CD14-positive monocyte (primary cell): ENCODE data around the gene PLA2G4B. TPM values are rescaled to one million over a fixed set of nuclear protein-coding genes. Genes with fewer than 3 reads are reported as not detected.
A peak's percentile ranks its signal among the peaks of the same experiment; 100 is the strongest.

ENCODE experiments used
- DNase-seq, 3 donors: peaks; one replicate each; pipeline ENCODE4 v3.0.0-alpha.2; 2011 to 2022
- H2AFZ ChIP-seq: 2 replicates; pipeline ENCODE4 v1.6.0; 2012; ENCODE audit warnings: mild to moderate bottlenecking, low read depth, low read length, inconsistent platforms; ENCODE audit not compliant: insufficient read depth, poor library complexity, severe bottlenecking
- H3K27ac ChIP-seq, 2 donors: 1 replicate in 1 of 2; 2 replicates in 1 of 2; pipeline ENCODE4 v1.5.1; 2012 to 2013; ENCODE audit warnings: low read length in 2 of 2, control low read depth in 1 of 2, inconsistent platforms in 1 of 2, low read depth in 1 of 2, mild to moderate bottlenecking in 1 of 2
- H3K27me3 ChIP-seq, 2 donors: one replicate each; pipeline versions ENCODE4 v1.6.0 to v1.6.1; 2011 to 2013; ENCODE audit warnings: low read length in 2 of 2; ENCODE audit not compliant: control insufficient read depth in 2 of 2, insufficient read depth in 2 of 2
- H3K36me3 ChIP-seq, 2 donors: replicated peaks in 1 of 2; 1 replicate in 1 of 2; 2 replicates in 1 of 2; pipeline versions ENCODE4 v1.5.1 to v1.6.1; 2012 to 2013; ENCODE audit warnings: low read length in 2 of 2, control low read depth in 1 of 2, inconsistent platforms in 1 of 2, mild to moderate bottlenecking in 1 of 2; ENCODE audit not compliant: insufficient read depth in 2 of 2, control insufficient read depth in 1 of 2
- H3K4me1 ChIP-seq, 2 donors: 1 replicate in 1 of 2; 2 replicates in 1 of 2; pipeline versions ENCODE4 v1.5.1 to v1.6.1; 2012 to 2013; ENCODE audit warnings: low read length in 2 of 2, control low read depth in 1 of 2, inconsistent platforms in 1 of 2, mild to moderate bottlenecking in 1 of 2, moderate library complexity in 1 of 2; ENCODE audit not compliant: insufficient read depth in 2 of 2, control insufficient read depth in 1 of 2
- H3K4me2 ChIP-seq: replicated peaks from 2 replicates; pipeline ENCODE3; 2012; ENCODE audit warnings: low read length, moderate library complexity, mild to moderate bottlenecking; ENCODE audit not compliant: poor library complexity, severe bottlenecking; ENCODE audit errors: extremely low read depth
- H3K4me3 ChIP-seq, 3 experiments: fragments of 200-600 bp in 1 of 3; sonication (generic) in 1 of 3; replicated peaks in 1 of 3; 1 replicate in 2 of 3; 2 replicates in 1 of 3; pipeline ENCODE4 v1.5.1; 2011 to 2013; ENCODE audit warnings: low read length in 3 of 3, mild to moderate bottlenecking in 3 of 3, control low read depth in 2 of 3, low read depth in 2 of 3, inconsistent platforms in 1 of 3, moderate library complexity in 1 of 3
- H3K79me2 ChIP-seq: 2 replicates; pipeline ENCODE4 v1.6.0; 2012; ENCODE audit warnings: mild to moderate bottlenecking, control low read depth, inconsistent platforms, low read length, moderate library complexity; ENCODE audit not compliant: insufficient read depth
- H3K9ac ChIP-seq: 2 replicates; pipeline ENCODE4 v1.6.0; 2017; ENCODE audit warnings: low read length, mild to moderate bottlenecking; ENCODE audit not compliant: insufficient read depth, poor library complexity, severe bottlenecking
- H3K9me3 ChIP-seq, 2 donors: replicated peaks in 1 of 2; 1 replicate in 1 of 2; 2 replicates in 1 of 2; pipeline versions ENCODE4 v1.5.1 to v1.6.1; 2012 to 2013; ENCODE audit warnings: low read length in 2 of 2, control low read depth in 1 of 2; ENCODE audit not compliant: control insufficient read depth in 1 of 2, insufficient read depth in 1 of 2
- H4K20me1 ChIP-seq: 2 replicates; pipeline ENCODE4 v1.6.0; 2012; ENCODE audit warnings: mild to moderate bottlenecking, low read length, control low read depth, moderate library complexity; ENCODE audit not compliant: insufficient read depth
- H3K27ac Mint-ChIP-seq, 7 donors: one replicate each; pipeline ENCODE4 v1.8.0; 2020; ENCODE audit warnings: mild to moderate bottlenecking in 7 of 7, mixed read lengths in 7 of 7, moderate library complexity in 6 of 7, inconsistent platforms in 2 of 7
- H3K27me3 Mint-ChIP-seq, 3 donors: one replicate each; pipeline ENCODE4 v1.8.0; 2021 to 2022; ENCODE audit warnings: low read depth in 3 of 3, mild to moderate bottlenecking in 3 of 3, mixed read lengths in 3 of 3, moderate library complexity in 3 of 3, inconsistent platforms in 1 of 3
- H3K36me3 Mint-ChIP-seq, 2 donors: one replicate each; pipeline ENCODE4 v1.8.0; 2020; ENCODE audit warnings: mixed read lengths in 2 of 2, inconsistent platforms in 1 of 2, mild to moderate bottlenecking in 1 of 2
- H3K4me1 Mint-ChIP-seq: one replicate; pipeline ENCODE4 v1.8.0; 2020; ENCODE audit warnings: mild to moderate bottlenecking, mixed read lengths
- H3K4me3 Mint-ChIP-seq, 2 donors: one replicate each; pipeline ENCODE4 v1.8.0; 2020; ENCODE audit warnings: mild to moderate bottlenecking in 2 of 2, mixed read lengths in 2 of 2, moderate library complexity in 1 of 2
- H3K9me3 Mint-ChIP-seq, 7 donors: one replicate each; pipeline ENCODE4 v1.8.0; 2020 to 2022; ENCODE audit warnings: mixed read lengths in 7 of 7, mild to moderate bottlenecking in 6 of 7, moderate library complexity in 6 of 7, inconsistent platforms in 2 of 7
- WGBS: methylation state at CpG from one replicate; pipeline ENCODE4 v1.1.5; 2013; ENCODE audit warnings: missing lambda C conversion rate; ENCODE audit not compliant: insufficient coverage; 5-methylcytosine and 5-hydroxymethylcytosine counted together
- intact Hi-C, 2 donors: fragments of 100-400 bp; cut with micrococcal nuclease; formaldehyde crosslinking; loops; one replicate each; pipeline versions ENCODE4 v1.15.0 to v1.15.1; 2023
- polyA plus RNA-seq, 3 donors: library from polyadenylated mRNA; depleted of rRNA in 1 of 3; unstranded in 2 of 3; stranded (reverse) in 1 of 3; fragments of 300-500 nt in 2 of 3; fragments of >200 nt in 1 of 3; fragmentation: Illumina TruSeq in 2 of 3; gene quantifications; 1 replicate in 2 of 3; 2 replicates in 1 of 3; pipeline ENCODE4 v1.2.3, GENCODE V29; 2012 to 2021
- TF ChIP-seq, protein P1 (sequence below): fragments of 200-600 bp; IDR thresholded peaks from one replicate; pipeline ENCODE4 v1.8.0; 2022; ENCODE audit warnings: antibody characterized with exemption, mild to moderate bottlenecking

Gene PLA2G4B
- polyA plus RNA-seq, 3 donors, result 0.31 to 32.1 (median 1.6) TPM

- TF ChIP-seq, protein P1, sequence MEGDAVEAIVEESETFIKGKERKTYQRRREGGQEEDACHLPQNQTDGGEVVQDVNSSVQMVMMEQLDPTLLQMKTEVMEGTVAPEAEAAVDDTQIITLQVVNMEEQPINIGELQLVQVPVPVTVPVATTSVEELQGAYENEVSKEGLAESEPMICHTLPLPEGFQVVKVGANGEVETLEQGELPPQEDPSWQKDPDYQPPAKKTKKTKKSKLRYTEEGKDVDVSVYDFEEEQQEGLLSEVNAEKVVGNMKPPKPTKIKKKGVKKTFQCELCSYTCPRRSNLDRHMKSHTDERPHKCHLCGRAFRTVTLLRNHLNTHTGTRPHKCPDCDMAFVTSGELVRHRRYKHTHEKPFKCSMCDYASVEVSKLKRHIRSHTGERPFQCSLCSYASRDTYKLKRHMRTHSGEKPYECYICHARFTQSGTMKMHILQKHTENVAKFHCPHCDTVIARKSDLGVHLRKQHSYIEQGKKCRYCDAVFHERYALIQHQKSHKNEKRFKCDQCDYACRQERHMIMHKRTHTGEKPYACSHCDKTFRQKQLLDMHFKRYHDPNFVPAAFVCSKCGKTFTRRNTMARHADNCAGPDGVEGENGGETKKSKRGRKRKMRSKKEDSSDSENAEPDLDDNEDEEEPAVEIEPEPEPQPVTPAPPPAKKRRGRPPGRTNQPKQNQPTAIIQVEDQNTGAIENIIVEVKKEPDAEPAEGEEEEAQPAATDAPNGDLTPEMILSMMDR, result no peak
- Histone ChIP-seq H3K9ac (no peak overlapping the region), H3K4me1 (peaks cover 26 to 27% of the 10 kb centered on the region in 2 donors), H2AFZ (no peak overlapping the region), H3K36me3 (no peaks in the 10 kb centered on the region), H3K9me3 (no peaks in the 10 kb centered on the region), H3K4me2 (no peak overlapping the region), H4K20me1 (no peaks in the 10 kb centered on the region), H3K4me3 (no peak overlapping the region), H3K79me2 (no peaks in the 10 kb centered on the region), H3K27ac (no peak overlapping the region), H3K27me3 (no peaks in the 10 kb centered on the region)
- no peak for DNase-seq
- peak overlapping the region in 1 of 7 donors; percentile 38 for H3K27ac Mint-ChIP-seq
- intact Hi-C loops, result no loop called here
- H3K27me3 Mint-ChIP-seq, result peaks cover 0 to 4% (median 2%) of the 10 kb centered on the region in 3 donors
- peaks cover 30% of the 10 kb centered on the region for H3K4me1 Mint-ChIP-seq
- H3K36me3 Mint-ChIP-seq, result no peaks in the 10 kb centered on the region
- 97% methylated on average over 6 of the region's 6 CpGs for WGBS
- H3K4me3 Mint-ChIP-seq, result no peak overlapping the region
- peaks cover 0 to 2% (median 0%) of the 10 kb centered on the region in 7 donors for H3K9me3 Mint-ChIP-seq
Observed at GRCh38 chr15:41890050-41890690, 51.5 kb downstream of the PLA2G4B start.

GRCh38 chr15:41891226-41891625 lies 52.6 kb downstream of the PLA2G4B start:
- Histone ChIP-seq H3K27me3 (no peaks in the 10 kb centered on the region), H2AFZ (no peak overlapping the region), H3K79me2 (no peaks in the 10 kb centered on the region), H3K4me1 (peaks cover 27 to 31% of the 10 kb centered on the region in 2 donors), H3K9ac (no peak overlapping the region), H4K20me1 (no peaks in the 10 kb centered on the region), H3K4me3 (no peak overlapping the region), H3K27ac (no peak overlapping the region), H3K36me3 (no peaks in the 10 kb centered on the region), H3K4me2 (no peak overlapping the region), H3K9me3 (no peaks in the 10 kb centered on the region)
- DNase-seq, result no peak
- TF ChIP-seq, protein P1, result no peak
- intact Hi-C loops, result no loop called here
- peaks cover 0 to 4% (median 2%) of the 10 kb centered on the region in 3 donors for H3K27me3 Mint-ChIP-seq
- H3K4me3 Mint-ChIP-seq, result no peak overlapping the region
- peaks cover 0 to 2% of the 10 kb centered on the region in 2 donors for H3K36me3 Mint-ChIP-seq
- peaks cover 0 to 3% (median 0%) of the 10 kb centered on the region in 7 donors for H3K9me3 Mint-ChIP-seq
- H3K4me1 Mint-ChIP-seq, result peaks cover 35% of the 10 kb centered on the region
- no peak overlapping the region for H3K27ac Mint-ChIP-seq
- WGBS, result 94% methylated on average over 6 of the region's 6 CpGs
